Medulla oblongata (tissue), 1 donor: ENCODE data around the gene SAP30L.

Source experiments
- DNase-seq: peaks from one replicate; pipeline ENCODE4 v3.0.0-alpha.2; 2015; ENCODE audit errors: extremely low spot score

Gene SAP30L, protein sequence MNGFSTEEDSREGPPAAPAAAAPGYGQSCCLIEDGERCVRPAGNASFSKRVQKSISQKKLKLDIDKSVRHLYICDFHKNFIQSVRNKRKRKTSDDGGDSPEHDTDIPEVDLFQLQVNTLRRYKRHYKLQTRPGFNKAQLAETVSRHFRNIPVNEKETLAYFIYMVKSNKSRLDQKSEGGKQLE

DNA sequence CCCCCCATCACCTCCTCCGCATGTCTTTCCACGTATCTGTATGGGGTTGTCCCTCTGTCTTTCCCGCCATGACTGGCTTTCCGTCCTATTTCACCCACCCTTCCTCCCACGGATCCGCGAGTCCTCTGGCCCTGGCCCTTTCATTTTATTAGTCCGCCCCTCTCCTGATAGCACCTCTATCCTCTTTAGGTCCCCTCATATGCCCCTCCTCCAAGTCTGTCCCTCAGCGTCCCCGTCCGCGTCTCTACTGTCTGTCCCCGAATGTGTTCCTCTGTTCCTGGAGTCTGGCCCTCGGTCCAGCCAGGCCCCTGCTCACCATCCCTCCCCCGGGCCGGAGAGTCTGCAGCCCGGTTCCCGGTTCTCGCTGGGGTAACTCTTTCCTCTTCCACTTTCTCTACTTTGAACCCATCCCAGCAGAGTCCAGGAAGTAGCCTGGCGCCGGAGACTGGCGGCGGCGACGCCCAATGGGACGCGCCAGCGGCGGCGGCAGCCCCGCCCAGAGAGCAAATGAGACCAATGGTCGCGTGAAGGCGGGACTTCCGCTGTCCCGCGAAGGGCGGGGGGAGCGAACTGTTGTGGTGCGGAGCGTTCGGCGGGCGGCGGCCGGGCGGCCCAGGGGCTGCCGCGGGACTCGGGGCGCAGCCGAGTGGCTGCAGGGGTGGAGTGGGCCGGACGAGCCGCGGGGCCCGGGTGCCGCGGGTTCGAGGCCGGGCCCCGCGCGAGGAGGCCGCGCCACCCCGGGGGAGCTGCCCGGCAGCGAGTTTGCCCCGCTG, at the start of gene SAP30L:
SAP30L (plus strand) TSS at position 576 of the 773 bp plus-strand sequence. CDS start 608 bp downstream, outside the sequence.
- peak; percentile 98 for DNase-seq

DNA sequence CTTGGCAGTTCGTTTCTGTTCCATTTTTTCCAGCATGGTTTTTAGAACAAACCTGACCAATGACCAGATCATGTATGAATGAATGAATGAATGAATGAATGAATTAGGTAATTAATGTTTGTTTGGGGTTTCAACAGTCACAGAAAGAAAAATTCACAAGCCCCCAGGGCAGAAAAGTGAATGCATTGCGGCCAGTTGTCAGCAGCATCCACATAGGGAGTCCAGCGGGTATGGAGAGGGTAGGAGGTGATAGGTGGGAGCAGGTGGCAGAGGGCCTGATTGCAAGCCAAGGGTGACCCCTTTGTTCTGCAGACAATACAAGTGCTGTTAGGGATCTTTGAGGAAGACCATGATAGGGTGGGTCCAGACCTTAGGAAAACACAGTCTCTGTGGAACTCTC, 49.7 kb upstream of the SAP30L start:
- DNase-seq = no peak

DNA sequence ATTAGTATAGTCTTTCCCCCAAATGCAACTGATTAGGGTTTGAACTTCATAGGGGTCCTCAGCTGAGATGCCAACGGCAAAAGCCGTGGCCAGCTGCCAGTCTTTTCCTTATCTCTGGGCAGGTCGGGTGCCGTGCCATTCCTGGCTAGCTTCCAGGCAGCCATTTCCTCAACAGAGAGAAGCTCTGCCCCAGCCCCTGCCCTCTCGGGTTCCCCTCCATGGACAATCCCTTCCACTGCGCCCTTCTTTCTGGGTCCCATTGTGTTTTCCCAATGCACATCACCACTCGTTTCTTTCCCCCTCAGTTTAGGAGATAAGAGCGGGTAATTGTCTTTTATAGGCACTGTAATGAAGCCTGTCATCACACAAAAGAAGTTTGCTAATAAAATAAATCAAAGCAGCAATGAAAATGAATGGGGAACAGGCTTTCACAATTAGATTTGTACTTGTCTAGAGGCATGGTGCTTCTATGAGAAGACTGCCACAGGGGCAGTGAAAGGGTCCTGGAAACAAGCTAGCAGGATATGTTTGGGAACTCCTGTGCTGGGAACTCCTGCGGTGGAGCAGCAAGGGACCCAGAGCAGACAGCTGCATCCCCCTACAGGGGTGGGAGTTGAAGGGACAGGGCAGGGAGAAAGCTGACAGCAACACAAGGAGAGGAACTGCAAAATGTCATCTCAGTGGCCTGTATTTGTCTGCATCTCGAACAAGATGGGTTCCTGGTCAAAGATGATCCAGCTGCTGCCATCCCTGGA, 48.0 kb upstream of the SAP30L start:
- DNase-seq = no peak

DNA sequence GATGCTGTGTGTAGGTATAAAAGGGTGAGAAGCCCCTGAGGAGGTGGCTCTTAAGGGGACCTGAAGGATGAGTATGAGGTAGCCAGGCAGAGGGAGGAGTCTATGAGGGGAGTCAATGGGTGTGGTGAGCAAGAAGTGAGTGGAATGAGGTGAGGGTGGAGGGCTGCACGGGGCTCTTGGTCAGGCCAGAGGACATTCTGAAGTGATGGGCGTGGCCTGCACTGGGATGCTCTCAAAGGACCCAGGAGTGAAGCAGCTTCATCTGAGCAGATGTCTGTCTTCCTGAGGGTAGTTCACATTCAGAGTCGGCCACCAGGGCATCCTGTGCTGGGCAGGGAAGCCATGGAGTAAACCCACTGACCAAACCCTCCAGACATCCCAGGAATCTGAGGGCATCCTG, 45.1 kb upstream of the SAP30L start:
- no peak for DNase-seq

DNA sequence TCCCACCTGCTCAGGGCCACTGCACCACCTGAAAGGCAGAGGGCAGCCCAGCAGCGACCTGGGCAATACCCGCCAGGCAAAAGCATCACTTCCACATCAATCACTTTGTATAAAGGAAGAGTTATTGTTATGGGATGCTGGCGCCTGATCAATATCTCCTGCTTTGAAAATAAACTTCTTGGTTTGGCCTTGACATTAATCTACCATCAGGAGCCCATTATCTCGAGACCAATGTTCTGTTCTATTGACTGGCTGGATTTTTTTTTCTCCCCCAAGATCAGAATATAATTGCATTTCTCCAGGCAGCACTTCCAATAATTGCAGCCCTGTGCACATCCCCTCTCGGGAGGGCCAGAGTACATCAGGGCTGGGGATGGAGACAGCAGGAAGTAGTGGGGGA, 44.4 kb upstream of the SAP30L start:
- DNase-seq = no peak

DNA sequence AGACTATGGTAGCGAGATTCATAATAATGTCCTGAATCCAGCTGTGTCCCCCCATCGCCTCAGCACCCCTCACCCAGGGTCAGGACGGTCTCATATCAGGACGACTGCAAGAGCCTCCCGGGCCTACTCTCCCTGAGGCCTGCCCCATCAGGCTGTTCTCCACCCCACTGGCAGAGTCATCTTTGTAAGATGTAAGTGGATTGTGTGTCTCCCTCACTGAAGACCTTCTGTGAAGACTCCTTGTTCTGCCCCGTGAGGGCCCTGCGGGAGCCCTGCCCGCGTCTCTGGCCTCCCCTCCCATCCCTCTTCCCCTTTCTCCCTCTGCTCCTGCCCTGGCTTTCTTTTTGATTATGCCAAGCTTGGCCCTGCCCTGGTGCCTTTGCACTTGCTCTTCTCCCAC, 43.9 kb upstream of the SAP30L start:
- DNase-seq = no peak

DNA sequence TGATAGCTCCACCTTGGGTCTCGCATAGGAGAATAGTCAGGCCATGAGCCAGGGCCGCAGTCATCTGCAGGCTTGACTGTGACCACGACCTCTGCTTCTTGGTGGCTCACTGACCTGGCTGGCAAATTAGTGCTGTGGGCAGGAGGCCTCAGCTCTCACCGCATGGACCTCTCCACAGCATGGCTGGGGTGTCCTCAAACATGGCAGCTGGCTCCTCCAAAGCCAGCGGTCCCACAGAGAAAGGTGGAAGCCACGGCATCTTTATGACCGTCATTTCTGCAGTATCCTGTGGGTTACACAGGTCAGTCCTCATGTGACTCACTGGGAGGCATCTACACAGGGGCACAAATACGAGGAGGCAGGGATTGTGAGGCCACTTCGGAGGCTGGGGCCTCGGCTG, 43.2 kb upstream of the SAP30L start:
- no peak for DNase-seq

DNA sequence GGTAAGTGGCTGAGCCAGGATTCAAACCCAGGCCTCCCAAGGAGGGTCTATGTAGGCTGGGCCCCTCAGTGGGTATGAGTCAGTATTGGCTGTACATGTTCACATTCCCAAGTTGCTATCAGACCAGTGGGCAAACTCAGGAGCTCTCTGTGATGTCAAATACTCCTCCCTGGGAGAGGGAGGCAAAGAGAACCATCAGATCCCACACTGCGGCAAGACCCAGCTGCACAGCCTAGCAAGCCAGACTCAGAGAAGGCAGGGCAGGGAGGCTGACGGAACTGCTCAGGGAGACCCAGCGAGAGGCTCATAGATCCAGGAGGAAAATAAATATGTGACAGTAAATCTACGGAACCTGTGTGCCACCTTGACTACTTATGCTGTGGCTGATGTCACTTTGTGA, 42.6 kb upstream of the SAP30L start:
- no peak for DNase-seq

DNA sequence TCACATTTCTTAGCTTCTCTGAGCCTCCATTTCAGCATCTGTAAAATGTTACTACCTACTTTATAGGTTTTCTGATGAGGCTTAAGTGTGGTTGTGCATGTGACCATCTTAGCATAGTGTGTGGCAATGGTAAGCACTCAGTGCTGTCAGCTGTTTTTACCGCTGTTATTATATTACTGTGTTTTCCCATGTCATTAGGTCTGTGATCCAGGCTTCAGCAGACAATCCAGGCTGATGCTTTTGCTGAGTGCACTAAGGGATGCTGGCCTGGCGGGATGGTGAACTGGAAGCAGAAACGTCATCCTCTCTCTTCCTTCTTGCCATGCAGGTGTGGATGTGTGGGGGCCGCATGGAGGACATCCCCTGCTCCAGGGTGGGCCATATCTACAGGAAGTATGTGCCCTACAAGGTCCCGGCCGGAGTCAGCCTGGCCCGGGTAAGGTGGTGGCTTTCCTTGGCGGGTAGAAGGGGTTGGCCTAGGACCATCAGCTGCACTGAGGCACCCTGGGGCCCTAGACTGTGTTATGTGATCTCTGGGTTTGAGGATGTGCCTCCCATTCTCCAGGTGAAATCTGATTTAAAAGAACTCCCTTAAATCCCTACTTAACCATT, 41.9 kb upstream of the SAP30L start:
- DNase-seq = no peak

DNA sequence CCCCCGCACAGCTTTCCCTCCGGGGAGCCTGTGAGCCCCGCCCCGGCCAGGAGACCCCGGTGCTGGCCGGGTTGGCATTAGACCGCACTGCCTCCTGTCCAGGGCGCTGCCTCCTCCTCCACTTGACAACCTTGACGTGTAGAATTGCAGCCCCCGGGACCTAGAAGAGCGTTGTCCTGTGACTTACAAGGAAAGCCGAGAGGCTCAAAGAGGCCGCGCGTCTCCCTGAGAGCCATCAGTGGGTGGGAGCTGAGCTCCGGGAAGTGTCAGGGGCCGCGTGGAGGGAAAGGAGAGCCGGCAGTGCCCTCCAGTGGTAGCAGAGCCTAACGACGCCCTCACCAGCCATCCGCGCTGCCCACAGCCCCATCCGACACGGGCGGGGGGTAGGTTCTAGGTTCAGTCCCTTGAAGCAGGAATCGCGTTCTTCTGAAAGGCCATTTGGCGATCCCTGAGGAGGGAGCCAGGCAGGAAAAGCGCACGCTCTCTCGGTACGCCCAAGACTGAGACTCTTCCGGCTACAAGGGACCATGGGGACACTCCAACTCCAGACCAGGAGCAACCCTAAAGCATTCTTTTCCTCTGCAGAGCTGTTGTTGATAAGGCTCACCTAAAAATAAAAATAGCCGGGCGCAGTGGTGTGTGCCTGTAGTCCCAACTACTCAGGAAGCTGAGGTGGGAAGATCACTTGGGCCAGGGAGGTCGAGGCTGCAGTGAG, 40.6 kb upstream of the SAP30L start:
- peak; percentile 83 for DNase-seq

DNA sequence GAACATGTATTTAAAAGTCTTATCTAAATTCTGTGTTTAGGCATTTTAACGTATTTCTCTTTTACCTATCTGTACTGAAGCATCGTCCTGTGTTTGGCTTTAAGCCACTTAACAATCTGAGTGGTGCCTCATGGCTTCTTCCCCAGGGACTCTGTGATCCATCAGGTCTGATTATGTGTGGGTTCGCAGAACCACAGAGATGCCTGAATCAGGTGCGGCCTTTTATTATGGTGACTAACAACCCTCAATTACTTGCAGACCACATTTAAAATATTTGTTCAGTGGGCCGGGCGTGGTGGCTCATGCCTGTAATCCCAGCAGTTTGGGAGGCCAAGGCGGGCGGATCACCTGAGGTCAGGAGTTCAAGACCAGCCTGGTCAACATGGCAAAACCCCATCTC, 39.6 kb upstream of the SAP30L start:
- no peak for DNase-seq

DNA sequence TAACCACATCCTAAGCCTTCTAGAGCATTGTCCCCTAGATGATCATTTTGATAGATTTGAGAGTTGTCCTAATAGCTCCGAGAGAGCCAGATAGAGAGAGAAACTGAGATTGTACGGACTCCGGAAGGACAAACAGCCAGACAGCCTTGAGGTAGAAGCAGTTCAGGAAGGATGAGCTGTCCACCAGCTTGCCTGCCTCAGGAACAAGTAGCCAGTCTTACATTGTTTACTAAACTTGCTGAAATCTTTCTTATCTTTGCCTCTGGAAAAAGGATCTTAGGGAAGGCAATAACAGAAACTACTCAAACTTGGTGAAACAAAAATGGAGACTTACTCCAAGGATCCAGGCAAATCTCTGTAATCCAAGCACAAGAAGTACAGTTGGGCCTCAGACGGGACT, 39.0 kb upstream of the SAP30L start:
- no peak for DNase-seq

DNA sequence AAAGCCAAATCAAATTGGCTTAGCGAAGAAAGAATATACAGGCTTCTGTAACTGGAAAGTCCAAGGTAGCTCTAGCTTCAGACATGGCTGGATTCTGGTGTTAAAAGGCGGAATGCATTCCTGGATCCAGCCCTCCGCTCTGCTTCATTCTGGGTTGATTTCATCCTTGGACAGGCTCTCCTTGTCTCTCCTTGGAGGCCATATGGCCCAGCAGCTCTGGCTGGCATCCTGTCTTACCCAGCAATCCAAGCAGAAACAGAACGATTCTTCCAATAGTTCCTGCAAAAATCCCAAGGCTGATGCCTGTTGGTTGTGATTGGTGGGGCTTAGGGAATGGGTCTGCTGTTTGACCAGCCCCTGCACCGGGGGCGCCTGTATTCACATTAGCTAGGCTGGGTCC, 37.0 kb upstream of the SAP30L start:
- no peak for DNase-seq

DNA sequence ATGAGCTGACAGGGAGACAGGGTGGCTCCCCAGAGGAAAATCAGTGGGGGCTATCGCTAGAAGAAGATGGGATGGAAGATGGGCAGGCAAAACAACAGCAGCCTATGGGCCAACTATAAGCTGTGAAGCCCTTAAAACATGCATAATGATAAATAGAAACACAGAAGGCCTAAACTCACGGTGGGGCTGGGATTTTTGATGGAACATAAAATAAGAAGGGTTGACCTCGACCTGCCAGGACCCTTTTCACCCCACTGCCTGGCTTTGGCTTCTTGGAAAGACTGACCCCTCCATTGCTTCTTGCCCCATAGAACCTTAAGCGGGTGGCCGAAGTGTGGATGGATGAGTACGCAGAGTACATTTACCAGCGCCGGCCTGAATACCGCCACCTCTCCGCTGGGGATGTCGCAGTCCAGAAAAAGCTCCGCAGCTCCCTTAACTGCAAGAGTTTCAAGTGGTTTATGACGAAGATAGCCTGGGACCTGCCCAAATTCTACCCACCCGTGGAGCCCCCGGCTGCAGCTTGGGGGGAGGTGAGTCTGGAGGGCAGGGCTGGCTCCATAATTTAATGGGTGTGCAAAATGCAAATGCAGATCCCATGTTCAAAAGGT, 36.5 kb upstream of the SAP30L start:
- DNase-seq = no peak

DNA sequence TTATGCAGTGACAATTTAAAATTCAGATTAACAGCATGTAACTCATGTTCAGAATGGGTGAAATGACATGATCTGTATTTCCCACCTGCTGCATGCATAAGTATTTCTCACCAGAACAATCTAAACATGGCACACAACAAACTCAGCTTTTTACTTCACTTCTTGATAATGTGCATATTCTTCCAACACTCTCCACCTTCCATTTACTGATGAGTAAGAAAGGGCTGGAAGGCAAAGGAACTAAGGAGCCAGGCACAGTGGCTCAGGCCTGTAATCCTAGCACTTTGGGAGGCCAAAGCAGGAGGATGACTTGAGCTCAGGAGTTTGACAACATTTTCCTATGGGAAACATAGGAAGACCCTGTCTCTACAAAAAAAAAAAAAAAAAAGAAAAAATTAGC, 35.8 kb upstream of the SAP30L start:
- DNase-seq = no peak

DNA sequence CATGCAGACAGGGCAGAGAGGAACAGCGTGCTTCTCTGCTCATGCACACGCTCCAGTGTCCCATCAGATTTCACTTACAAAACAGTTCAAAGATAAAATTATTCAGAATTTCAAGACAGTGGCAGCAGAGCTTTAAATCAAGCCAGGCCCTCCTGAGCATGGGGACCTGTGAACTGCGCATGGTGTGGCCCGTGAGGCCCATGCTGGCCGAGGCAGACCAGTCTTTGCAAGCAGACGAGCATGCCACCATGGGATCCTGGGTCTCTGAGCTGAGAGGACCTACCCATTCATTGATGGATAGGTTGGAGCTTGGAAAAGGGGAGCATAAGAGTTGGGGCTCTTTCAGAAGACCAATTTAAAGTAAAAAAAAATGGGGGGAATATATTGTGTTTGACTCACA, 35.0 kb upstream of the SAP30L start:
- DNase-seq = no peak

DNA sequence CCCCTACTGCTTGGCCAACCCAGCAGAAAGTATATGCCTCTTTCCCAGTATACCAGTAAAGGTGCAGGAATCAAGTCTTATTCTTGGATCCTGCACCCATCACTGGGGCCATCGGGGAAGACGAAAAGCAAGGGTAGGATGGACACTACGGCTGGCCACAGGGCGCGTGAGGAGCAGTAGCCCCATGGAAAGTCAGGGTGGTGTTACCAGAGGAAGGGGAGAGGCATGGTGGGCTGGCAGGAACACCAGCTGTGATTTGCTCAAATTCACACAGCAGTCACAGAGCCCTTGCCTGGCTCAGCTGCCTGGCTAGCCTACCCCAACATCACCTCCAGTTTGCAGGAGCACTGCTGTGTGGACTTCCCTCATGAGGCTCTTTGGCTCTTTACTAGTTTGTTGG, 34.5 kb upstream of the SAP30L start:
- no peak for DNase-seq

DNA sequence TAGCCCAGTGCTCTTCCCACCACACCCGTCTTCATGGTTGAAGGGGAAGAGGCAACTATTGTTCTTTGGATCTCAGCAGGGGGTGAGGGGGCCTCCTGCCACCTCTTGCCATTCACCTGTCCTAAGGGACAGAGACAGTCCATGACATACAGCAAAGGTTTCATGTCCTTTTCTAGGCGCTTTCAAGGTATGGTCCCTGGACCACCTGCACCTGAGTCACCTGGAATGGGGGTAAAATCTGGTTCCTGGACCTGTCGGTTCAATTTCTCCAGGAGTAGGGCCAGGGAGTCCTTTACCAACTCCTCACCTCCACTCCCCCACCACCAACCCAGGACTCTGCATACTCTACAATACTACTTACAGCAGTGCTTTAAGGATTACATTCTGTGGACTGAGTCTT, 33.5 kb upstream of the SAP30L start:
- DNase-seq = no peak

DNA sequence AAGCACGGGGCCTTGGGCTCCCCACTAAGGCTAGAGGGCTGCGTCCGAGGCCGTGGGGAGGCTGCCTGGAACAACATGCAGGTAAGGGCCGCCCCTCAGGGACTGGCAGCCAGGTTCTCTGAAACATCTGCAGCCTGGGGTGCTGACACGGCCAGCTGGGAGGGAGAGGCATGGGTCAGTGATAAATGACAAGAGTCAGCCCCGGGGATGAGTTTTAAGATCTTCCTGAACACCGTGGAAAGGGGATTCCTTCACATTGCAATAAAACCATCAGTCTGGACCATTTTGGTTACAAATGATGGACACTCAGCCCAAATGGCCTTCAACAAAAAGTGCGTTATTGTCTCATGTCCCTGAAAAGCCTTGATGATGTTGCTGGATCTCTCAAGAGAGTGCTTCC, 32.9 kb upstream of the SAP30L start:
- no peak for DNase-seq

DNA sequence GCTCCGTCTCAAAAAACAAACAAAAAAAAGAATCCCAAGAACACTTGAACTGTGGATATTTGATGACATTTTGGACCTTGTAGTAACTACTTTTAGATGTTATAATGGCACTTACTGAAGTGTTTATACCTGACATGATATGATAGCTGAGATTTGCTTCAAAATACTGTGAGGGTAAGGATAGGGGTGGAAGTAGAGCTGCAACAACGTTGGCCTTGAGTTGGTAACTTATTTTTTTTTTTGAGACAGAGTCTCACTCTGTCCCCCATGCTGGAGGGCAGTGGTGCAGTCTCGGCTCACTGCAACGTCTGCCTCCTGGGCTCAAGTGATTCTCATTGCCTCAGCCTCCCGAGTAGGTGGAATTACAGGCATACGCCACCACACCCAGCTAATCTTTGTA, 30.7 kb upstream of the SAP30L start:
- no peak for DNase-seq

DNA sequence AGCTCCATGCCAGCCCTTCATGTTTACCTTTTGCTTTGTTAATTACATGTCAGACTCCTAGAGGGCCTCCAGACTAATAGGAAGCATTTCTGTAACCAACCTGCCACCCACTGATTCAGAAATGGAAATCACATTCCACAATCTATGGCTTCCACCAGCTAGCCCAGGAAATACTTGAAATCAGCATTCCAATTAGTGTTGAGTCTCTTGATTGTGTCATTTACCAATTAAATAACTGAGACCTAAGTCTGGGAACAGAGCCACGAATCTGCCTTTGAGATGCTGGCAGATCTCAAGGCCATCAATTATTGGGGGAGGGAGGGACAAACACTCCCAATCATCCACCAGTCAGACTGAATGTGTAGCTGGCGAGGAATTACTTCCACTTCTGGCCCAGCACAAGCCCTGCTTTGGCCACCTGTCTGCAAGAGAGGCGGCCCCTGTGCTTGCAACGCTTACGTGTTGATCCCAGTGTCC, 27.4 kb upstream of the SAP30L start:
- DNase-seq = peak; percentile 10
